Panc1 (cell line): ENCODE results near the gene ZNF112.

Experiments used
- POLR2AphosphoS5 ChIP-seq: IDR thresholded peaks from 2 replicates; pipeline ENCODE4 v1.6.1; 2012; ENCODE audit warnings: mild to moderate bottlenecking, low read depth, low read length, moderate library complexity
- SIN3A ChIP-seq: IDR thresholded peaks from 2 replicates; pipeline ENCODE4 v1.6.1; 2012; ENCODE audit warnings: low read depth, mild to moderate bottlenecking, low read length, moderate library complexity, borderline replicate concordance; ENCODE audit not compliant: insufficient read depth
- TCF7L2 ChIP-seq: IDR thresholded peaks from 2 replicates; pipeline ENCODE4 v1.6.1; 2011; ENCODE audit warnings: mild to moderate bottlenecking, low read depth, low read length, inconsistent platforms
- TF ChIP-seq, protein P1 (sequence below), 2 experiments: IDR thresholded peaks; 2 replicates each; pipeline ENCODE4 v1.6.1; 2011 to 2012; ENCODE audit warnings: low read depth in 2 of 2, control low read depth in 1 of 2, low read length in 1 of 2, mild to moderate bottlenecking in 1 of 2, moderate library complexity in 1 of 2; ENCODE audit not compliant: insufficient read depth in 1 of 2
- TF ChIP-seq, protein P2 (sequence below): fragments of 450-650 bp; IDR thresholded peaks from 2 replicates; pipeline ENCODE4 v1.5.1; 2017; ENCODE audit warnings: mild to moderate bottlenecking

DNA sequence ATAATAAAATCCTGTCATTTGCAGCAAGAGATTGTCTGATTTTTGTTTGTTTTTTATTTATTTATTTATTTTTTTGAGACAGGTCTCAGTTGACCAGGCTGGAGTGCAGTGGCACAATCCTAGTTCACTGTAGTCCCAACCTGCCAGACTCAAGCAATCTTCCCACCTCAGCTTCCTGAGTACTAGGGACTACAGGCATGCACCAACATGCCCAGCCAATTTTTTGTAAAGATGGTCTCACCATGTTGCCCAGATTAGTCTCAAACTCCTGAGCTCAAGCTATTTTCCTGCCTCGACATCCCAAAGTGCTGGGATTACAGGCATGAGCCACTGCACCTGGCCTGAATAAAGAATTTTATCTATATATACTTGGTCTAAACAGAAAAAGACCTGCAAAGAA is 79.1 kb downstream of the ZNF112 start:
- TF ChIP-seq, protein P1, sequence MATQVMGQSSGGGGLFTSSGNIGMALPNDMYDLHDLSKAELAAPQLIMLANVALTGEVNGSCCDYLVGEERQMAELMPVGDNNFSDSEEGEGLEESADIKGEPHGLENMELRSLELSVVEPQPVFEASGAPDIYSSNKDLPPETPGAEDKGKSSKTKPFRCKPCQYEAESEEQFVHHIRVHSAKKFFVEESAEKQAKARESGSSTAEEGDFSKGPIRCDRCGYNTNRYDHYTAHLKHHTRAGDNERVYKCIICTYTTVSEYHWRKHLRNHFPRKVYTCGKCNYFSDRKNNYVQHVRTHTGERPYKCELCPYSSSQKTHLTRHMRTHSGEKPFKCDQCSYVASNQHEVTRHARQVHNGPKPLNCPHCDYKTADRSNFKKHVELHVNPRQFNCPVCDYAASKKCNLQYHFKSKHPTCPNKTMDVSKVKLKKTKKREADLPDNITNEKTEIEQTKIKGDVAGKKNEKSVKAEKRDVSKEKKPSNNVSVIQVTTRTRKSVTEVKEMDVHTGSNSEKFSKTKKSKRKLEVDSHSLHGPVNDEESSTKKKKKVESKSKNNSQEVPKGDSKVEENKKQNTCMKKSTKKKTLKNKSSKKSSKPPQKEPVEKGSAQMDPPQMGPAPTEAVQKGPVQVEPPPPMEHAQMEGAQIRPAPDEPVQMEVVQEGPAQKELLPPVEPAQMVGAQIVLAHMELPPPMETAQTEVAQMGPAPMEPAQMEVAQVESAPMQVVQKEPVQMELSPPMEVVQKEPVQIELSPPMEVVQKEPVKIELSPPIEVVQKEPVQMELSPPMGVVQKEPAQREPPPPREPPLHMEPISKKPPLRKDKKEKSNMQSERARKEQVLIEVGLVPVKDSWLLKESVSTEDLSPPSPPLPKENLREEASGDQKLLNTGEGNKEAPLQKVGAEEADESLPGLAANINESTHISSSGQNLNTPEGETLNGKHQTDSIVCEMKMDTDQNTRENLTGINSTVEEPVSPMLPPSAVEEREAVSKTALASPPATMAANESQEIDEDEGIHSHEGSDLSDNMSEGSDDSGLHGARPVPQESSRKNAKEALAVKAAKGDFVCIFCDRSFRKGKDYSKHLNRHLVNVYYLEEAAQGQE (IDR thresholded peaks at IDR 0.05; ENCODE audit: insufficient read depth in 1 of 2, low read depth in 2 of 2, low read length in 1 of 2): no peak
- no peak for TF ChIP-seq POLR2AphosphoS5
- TF ChIP-seq, protein P2, sequence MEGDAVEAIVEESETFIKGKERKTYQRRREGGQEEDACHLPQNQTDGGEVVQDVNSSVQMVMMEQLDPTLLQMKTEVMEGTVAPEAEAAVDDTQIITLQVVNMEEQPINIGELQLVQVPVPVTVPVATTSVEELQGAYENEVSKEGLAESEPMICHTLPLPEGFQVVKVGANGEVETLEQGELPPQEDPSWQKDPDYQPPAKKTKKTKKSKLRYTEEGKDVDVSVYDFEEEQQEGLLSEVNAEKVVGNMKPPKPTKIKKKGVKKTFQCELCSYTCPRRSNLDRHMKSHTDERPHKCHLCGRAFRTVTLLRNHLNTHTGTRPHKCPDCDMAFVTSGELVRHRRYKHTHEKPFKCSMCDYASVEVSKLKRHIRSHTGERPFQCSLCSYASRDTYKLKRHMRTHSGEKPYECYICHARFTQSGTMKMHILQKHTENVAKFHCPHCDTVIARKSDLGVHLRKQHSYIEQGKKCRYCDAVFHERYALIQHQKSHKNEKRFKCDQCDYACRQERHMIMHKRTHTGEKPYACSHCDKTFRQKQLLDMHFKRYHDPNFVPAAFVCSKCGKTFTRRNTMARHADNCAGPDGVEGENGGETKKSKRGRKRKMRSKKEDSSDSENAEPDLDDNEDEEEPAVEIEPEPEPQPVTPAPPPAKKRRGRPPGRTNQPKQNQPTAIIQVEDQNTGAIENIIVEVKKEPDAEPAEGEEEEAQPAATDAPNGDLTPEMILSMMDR: no peak
- TF ChIP-seq TCF7L2: no peak
- no peak for TF ChIP-seq SIN3A
